ENCODE measurements around the gene ELMO3.

Gene ELMO3, protein sequence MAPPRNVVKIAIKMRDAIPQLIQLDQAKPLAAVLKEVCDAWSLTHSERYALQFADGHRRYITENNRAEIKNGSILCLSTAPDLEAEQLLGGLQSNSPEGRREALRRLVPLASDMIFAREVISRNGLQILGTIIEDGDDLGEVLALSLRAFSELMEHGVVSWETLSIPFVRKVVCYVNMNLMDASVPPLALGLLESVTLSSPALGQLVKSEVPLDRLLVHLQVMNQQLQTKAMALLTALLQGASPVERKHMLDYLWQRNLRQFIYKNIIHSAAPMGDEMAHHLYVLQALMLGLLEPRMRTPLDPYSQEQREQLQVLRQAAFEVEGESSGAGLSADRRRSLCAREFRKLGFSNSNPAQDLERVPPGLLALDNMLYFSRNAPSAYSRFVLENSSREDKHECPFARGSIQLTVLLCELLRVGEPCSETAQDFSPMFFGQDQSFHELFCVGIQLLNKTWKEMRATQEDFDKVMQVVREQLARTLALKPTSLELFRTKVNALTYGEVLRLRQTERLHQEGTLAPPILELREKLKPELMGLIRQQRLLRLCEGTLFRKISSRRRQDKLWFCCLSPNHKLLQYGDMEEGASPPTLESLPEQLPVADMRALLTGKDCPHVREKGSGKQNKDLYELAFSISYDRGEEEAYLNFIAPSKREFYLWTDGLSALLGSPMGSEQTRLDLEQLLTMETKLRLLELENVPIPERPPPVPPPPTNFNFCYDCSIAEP

DNA sequence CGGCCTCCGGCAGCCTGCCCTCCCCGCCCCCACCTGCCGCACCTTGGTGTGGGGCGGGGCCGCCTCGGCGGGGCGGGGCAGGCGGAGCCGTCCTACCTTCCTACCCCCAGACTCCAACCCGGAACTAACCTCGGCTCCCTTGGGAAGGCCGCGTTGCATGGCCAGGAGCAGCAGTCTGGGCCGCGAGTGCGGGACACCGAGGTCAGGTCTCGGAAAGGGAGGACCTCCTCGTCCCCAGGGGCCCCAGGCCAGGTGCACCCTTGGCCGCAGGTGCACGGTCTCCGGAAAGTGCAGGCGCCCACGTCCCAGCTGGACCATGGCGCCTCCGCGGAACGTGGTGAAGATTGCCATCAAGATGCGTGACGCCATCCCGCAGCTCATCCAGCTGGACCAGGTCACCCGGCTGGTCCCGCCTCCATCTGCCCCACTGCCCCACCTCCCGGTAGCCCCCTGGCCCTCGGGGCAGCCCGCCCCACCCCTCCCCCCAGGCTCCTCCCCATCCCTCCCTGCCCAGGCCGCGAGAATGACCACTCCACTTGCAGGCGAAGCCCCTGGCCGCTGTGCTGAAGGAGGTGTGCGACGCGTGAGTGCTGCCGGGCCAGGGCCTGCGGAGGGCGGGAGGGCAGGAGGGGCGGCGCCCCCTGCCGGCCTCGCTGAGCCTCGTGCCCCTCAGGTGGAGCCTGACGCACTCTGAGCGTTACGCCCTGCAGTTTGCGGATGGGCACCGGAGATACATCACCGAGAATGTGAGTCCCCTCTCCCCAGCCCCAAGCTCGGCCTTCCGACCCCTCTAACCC is at the start of gene ELMO3:
TSS of gene ELMO3 (plus strand) at position 121 of the 797 bp plus-strand sequence. CDS start at position 317, 196 bp downstream.
- DNase-seq, result peak; percentile 40

DNA sequence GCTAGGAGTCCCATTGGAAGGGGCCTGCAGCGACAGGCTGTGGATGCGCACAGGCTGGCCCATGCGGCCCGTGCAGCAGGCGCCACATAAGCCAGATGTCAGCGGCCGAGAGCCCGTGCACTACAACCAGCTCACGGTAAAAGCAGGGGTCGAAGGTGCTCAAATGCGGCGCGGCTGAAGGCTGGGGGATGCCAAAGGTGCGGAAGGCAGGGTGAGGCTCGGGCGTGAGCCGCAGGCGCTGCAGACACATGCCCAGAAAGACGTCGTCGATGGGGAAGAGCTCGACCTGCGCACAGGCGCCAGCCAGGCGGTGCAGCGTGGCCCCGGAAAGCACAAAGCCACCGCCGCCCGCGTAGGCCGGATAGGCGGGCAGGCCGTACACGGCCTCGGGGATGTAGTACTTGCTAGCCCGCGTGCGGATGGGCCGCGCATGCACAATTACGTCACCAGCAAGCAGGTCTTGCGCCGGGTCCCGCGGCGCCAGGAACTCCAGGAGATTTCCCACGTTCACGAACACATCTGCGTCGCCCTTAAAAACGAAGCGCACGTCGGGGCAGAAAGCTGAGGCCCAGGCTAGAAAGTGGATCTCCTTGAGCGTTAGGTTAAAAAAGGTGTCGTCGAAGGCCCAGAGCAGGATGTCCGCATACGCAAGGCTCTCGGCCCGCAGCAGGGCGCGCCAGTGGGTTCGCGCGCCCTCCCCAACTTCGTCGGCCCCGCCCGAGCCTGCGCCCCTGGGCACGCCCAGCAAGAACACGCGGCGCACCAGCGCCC is 49.5 kb upstream of the ELMO3 start:
- peak; percentile 71 for DNase-seq

DNA sequence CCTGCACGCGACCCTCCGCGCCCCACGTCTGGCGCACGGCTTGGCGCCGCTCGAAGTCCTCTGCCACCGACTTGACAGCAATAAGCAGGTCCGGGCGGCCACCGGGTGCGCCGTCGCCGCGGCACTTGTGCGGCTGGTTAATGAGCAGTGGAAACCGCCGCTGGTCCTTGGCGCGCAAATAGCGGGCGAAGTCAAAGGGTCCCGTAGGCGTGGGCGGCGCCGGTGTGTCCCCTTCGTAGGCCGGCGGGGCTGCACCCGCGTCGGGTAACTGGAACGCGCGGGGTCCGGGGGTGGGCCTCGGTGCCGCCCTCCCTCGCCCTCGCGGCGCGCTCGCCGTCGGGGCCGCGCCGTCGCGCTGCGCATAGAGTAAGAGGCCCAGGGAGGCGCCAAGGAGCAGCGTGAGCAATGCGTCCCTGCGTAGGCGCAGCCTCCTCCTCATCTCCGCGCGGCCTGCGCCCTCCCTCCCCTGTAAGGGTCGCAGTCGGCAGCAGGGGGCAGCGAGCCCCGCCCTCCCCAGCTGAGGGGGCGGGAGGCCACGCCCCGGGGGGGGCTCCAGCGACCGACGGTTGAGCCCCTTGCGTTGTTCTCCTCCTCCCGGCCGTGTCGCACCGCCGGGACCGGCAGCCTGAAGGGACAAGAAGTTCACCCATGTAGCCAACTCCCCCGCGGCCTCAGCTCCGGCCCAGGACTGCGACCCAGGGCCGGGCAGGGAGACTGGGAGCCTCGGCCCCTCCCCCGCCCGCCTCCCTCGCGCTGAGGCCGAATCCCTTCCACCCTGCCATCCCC is 48.7 kb upstream of the ELMO3 start:
- peak; percentile 61 for DNase-seq

- DNase-seq, result peak; percentile 60
Measured at GRCh38 chr16:67150833-67151396, 48.0 kb upstream of the ELMO3 start, which contains the start of gene B3GNT9. B3GNT9 (minus strand) TSS chr16:67150998; CDS start chr16:67150485, 513 bp downstream.

DNA sequence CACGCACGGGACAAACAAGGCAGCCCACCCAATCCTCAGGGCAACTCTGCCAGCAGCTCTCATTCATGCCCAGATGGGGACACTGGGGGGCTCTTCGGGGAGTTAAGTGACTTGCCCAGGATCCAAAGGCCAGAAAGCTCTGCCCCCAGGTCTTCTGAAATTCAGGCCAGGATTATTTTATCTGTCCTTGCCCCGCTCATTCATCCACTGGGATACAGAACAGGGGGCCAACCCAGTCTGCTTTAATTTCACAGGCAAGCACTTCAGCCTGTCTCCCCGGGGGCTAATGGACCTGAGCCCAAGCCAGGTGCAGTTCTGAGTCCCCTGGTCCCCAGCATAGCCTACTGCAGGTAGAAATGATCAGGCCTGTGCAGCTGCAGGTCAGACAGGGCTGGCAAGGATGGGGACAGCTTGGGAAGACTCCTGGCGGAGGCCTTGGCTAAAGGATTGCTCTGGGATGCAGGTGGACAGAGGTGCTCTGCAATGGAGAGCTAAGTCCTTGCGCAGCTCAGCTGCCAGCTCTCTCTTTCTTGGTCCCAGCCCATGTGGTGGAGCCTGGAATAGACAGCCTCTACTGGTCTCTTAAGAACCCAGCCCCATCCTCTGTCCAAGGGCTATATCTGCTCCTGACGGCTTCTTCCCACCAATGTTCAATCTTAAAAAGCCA is 47.4 kb upstream of the ELMO3 start:
- no peak for DNase-seq

DNA sequence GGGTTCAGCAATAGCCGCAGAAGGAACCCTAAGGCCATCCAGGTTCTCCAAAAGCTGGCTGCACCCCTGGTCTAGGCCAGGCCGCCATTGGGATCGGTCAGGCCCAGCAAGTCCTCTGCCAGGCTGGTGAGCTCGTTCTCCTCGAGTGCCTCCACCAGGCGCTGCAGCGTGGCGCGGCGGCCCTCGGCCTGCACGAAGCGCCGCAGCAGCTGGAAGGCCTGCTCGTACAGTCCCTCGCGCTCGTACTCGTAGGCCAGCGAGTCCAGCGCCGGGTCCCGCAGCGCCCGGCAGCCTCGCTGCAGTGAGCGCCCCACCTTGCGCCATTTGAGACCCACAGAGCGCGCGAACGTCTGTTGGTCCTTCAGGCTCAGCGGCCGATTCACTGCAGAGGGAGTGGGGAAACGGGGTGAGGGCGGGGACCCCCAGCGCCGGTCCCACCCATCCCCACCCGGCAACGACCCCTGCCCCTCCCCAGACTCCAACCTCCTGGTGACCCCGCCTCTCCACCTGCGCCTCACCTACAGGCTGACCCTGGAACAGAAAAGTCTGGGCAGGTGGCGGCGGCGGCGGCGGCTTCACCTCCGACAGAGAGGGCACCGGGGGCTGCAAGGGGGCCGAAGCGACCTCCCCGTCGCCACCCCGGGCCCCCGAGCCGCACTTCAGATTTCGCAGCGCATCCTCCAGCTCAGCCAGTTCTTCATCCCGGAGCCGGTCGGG is 44.2 kb upstream of the ELMO3 start:
- peak; percentile 65 for DNase-seq

- DNase-seq, result peak; percentile 94
Measured at GRCh38 chr16:67155295-67156142, 43.4 kb upstream of the ELMO3 start.

GRCh38 chr16:67156143-67156844 is 42.6 kb upstream of the ELMO3 start:
- DNase-seq, result no peak

- peak; percentile 1 for DNase-seq
Measured at GRCh38 chr16:67157106-67157748, 41.7 kb upstream of the ELMO3 start.

DNA sequence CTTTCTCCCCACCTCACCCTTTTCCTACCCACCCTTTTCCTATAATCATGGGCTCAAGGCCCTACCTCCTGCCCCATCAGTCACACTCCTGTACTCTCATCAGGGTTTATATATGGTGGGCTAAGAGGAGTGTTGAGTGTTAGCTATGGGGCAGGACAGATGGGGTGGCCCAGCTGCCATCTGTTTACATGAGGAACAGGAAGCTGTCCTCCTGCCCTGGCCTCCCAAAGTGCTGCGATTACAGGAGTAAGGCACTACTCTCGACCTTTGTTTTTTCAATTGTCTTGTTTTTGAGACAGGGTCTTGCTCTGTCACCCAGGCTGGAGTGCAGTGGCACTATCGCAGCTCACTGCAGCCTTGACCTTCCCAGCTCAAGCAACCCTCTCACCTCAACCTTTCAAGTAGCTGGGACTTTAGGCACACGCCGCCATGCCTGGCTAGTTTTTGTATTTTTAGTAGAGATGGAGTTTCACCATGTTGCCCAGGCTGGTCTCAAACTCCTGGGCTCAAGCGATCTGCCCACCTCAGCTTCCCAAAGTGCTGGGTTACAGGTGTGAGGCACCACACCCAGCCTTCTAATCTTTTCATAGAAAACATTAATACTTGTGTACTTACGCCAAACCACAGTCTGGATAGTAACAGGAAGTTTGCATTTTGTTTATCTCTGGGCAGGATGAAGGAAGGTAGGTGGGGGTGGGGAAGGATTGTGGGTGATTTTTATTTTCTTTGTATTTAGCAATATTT is 40.9 kb upstream of the ELMO3 start:
- no peak for DNase-seq

GRCh38 chr16:67158637-67159600 is 40.0 kb upstream of the ELMO3 start:
- DNase-seq, result peak; percentile 59

GRCh38 chr16:67161595-67162058 is 37.3 kb upstream of the ELMO3 start:
- peak; percentile 2 for DNase-seq

DNA sequence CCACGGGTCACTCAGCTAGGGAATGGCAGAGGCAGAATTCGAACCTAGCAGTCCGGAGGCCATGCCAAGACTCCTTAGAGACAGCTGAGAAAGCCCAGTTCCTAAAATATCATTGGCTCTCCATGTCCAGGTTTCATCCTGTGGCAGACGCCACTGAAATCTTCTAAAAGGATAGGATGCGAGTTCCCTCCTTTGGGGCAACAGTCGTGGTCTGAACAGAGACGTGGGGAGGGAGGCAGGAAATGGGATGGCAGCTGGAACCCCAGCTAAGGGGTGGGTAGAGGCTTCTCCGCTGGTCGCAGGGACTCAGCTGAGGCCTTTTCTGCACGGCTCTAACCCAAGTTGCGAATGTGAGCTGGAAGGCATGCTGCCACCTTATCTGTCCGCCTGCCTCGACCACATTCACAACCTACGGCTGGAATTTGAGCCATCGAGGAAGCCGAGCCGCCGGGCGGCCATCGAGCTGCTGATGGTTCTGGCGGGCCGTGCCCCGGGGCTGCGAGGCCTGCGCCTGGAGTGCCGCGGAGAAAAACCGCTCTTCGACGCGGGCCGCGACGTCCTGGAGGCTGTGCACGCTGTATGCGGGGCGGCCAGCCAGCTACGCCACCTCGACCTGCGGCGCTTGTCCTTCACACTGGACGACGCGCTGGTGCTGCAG is 36.3 kb upstream of the ELMO3 start:
- no peak for DNase-seq

DNA sequence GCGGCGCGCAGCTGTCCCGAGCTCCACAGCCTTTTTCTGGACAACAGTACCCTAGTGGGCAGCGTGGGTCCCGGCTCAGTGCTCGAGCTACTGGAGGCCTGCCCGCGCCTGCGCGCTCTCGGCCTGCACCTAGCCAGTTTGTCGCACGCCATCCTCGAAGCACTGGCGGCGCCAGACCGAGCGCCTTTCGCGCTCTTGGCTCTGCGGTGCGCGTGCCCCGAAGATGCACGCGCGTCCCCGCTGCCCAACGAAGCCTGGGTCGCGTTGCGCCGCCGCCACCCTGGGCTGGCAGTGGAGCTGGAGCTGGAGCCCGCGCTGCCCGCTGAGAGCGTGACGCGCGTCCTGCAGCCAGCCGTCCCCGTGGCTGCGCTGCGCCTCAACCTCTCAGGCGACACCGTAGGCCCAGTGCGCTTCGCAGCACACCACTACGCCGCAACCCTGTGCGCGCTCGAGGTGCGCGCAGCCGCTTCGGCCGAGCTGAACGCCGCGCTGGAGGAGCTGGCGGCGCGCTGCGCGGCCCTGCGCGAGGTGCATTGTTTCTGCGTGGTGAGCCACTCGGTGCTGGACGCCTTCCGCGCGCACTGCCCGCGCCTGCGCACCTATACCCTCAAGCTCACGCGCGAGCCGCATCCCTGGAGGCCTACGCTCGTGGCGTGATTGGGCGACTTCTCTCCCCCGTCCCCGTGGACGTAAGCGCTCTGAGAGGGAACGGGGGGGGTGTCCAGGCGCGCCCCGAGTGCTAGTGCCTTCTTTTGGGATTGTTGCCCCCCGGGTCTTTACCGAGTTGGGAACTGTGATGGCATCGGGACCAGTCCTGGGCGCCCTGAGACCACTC is 35.5 kb upstream of the ELMO3 start:
- DNase-seq, result peak; percentile 94

Data from retina (tissue), 1 donor.